Hepatic stellate cell (primary cell): ENCODE data around the gene TAF1L.
A peak's percentile ranks its signal among the peaks of the same experiment; 100 is the strongest.

Source experiments
- DNase-seq: peaks from one replicate; pipeline ENCODE4 v3.0.0; 2011; ENCODE audit warnings: low spot score

Gene TAF1L

DNA sequence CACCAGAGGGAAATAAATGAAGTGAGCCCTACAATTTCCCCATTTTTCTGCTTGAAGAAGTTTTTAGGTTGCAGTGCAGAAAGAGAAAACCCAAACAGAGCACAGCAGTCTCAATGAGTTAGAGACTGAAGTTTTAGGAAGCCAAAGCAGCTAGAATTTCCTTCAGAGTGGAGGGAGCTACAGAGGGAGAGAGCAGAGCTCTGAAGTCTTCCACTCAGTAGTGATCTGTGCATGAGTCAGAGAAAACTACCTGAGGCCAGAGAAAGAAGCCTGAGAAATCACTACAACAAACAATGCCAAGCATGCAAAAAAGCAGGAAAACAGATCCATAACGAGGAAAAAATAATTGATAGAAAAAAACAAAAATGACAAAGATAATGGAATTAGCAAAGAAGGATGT is 44.6 kb downstream of the TAF1L start:
- no peak for DNase-seq

DNA sequence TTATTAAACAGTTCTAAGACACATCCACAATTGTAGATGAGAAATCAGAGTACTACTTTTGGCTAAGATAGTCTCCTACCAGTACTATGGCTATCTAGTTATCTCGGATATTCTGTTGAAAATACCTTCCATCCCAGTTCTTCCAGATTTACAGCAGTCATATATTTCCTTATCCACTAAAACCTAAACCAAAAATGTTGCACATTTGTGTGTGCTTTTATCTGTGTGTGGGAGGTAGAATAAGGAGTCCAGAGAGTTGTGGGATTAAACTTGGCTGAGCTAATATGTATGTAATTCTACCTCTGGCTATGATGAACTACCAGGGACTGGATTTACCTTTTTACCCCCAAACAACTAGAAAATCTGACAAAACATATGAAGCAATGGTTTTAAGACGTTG is 45.0 kb downstream of the TAF1L start:
- no peak for DNase-seq

DNA sequence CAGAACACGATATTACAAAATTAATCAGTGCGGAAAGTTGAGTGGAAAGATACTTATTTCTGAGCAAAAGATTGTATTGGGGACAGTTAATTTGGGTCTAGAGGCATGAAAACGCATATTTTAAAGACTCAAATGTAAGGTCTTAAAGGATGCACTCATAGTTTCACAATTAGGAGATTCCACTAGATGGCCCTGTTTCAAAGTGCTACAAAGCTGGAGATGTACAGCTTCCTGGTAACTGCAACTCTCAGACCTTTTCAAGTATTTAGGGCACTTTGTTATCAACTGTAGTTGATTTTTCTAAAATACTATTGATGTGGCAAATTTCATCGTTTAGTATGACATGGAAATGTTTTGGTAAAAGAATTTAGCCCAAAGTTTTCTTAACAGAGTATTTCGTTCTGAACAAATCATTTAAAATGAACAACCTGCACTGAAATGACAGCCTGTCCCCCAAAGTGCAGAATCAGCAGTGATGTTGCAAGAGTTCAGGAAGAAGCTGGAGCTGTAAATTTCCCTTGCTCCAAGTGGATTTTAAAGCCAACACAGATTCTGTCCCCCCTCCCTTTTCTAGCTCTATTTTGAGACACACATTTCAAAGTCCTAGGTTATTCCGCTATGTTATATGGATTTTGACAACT is 46.3 kb downstream of the TAF1L start:
- DNase-seq, result peak; percentile 47

DNA sequence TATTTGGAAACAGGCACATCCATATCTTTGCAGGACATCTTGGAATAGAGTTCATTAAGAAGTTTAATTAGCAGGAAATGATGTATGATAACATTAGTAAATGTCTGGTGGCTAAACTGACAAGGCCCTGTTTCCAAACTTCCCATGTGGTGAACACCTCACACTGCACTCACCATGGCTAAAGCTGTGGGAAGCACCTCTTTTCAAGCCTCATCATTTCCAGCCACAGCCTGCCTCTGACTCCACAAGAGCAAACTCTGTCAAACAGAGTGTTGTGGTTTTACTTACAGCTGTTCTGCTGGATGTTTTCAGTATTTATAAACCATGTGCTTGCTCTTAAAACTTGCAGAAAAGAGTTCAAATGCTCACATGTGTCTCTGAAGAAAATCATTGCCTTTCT is 47.6 kb downstream of the TAF1L start:
- no peak for DNase-seq

DNA sequence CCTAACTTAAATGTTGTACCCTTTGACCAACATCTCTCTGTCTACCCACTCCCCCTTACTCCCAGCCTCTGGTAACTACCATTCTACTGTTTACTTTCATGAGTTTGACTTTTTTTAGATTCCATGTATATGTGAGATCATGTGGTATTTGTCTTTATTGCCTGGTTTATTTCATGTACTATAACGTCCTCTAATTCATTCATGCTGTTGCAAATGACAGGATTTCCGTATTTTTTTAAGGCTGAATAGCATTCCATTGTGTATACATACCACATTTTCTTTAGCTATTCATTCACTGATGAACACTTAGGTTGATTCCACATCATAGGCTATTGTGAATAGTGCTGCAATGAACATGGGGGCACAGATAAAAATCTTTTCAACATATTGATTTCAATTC is 50.7 kb downstream of the TAF1L start:
- no peak for DNase-seq

DNA sequence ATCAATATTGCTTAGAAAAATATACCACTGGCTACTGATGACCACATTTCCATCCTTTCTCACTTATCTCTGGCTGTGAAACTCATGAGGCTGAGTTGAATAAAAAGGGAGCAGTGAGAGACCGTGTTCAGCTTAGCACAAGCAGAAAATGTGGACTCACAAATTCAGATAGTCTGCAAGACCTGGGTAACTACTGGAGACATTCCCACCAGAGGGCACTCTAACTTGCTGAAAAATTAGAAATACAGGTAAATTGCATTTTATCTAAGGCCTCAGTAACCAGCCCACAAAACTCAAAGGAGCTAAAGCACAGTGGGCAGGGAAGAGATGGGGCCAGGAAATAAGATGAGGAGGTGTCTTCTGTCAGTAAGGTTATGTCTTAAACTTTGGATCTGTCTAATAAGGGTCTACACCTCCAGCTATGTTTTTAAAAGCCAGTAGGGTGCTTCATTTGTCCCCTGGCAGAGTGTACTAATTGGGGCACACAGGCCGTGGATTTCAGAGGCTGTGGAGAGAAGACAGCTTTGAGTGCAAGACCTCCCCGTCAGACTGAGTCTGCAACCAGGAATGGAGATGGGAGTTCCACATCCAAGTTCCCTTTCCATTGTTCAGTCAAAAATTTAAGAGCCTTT is 53.8 kb downstream of the TAF1L start:
- peak; percentile 43 for DNase-seq

DNA sequence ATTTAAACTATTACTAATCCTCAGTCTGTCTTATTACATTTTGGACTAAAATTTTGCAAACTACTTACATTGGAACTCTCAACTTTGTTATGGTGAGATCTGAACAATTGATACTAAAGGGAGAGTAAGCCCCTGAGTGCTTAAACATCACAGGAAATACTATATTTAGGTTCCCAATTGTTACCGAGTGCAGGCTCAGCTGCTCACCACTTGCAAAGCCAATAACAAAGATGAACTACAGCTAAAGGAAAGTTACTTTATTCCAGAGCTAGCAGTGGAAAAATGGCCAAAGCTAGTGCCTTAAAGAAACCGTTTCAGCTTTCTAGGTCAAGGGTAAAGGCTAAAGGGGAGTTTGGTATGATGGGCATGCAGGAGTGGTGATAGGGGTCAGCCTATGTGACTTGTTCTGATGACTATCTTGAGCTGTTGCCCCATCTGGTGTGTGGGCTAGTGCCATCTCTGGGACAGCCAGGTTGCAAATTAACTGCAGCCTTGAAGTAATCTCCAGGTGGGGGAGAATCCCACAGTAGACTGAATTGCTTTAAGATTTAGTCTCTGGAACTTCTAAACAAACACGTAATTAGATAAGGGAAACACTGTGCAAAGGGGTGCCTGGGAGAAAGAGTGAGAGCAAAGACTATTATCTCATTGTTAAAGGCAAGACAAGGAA is 54.7 kb downstream of the TAF1L start:
- DNase-seq, result no peak

DNA sequence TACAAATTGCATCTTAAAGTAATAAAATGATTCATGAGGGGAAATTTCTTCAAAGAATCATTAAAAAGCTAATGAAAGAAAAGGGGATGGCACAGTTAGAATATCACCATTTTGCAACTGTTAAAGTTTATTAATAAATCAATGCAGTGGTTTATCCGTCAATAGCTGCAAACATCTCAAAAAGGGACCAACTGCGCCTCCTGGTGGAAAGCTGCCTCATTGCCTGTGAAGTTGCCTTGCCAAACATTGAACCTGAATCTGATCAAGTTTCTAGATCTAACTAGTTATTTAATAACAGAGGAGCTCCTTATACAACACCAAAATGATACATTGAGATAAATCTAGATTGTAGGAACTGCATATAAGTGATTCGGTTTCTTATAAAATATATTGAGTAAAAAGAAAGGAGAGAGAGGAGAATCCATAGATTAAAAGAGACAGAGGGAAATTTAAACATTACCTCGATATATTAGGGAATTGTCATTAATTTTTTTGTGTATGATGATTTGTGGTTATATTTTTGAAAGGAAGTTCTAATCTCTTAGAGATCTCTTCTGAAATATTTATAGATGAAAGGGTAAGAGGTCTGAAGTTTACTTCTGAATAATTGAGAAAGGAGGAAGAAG is 55.6 kb downstream of the TAF1L start:
- peak; percentile 22 for DNase-seq
